HepG2 (cell line): ENCODE measurements around the gene LPXN. TPM values are rescaled to one million over a fixed set of nuclear protein-coding genes. Genes with fewer than 3 reads are reported as not detected.

Source experiments
- ATAC-seq: fragments of 200-7000 bp; cut with Tn5 transposase; 3 replicates; pipeline ENCODE4 v1.9.1; 2020; ENCODE audit warnings: mild to moderate bottlenecking, moderate library complexity
- BruUV-seq: library from RNA; stranded (reverse); fragments of 400-500 nt; replicated peaks from 2 replicates; lab custom pipeline; 2021; lab: Mats Ljungman, UMichigan
- CTCF ChIA-PET: fragments of 300-600 bp; formaldehyde crosslinking; extraction: SDS; loops from one replicate; lab custom pipeline; 2021; ENCODE audit warnings: low total read pairs, inconsistent platforms, low intra/inter-chr PET ratio; lab: Yijun Ruan, JAX
- POLR2A ChIA-PET: fragments of 350-600 bp; sonication (Branson Sonifier 250); formaldehyde crosslinking; loops from one replicate; lab custom pipeline; 2020; ENCODE audit warnings: antibody characterized with exemption, inconsistent platforms; lab: Yijun Ruan, JAX
- DNase-seq: peaks from one replicate; pipeline ENCODE4 v3.0.0-alpha.2; 2015; ENCODE audit warnings: low spot score
- FAIRE-seq: peaks from 3 replicates; lab custom pipeline; 2011; peaks lifted over from hg19 to GRCh38; lab: Jason Lieb, UNC
- H2AFZ ChIP-seq: one replicate; pipeline ENCODE4 v1.6.1; 2011; ENCODE audit warnings: low read length, inconsistent platforms
- H3K27ac ChIP-seq: fragments of 300-600 bp; 3 replicates; pipeline ENCODE4 v1.8.0; 2011; ENCODE audit warnings: mixed run types, mild to moderate bottlenecking, mixed read lengths, low read length, inconsistent platforms; ENCODE audit not compliant: insufficient read depth; ENCODE audit errors: extremely low read length
- H3K27me3 ChIP-seq, 2 experiments: fragments of 200-600 bp in 1 of 2; 2 replicates in 1 of 2; 3 replicates in 1 of 2; pipeline versions ENCODE4 v1.6.0 to v1.8.0; 2011; ENCODE audit warnings: low read length in 2 of 2, mild to moderate bottlenecking in 2 of 2, moderate library complexity in 2 of 2, inconsistent platforms in 1 of 2; ENCODE audit not compliant: insufficient read depth in 2 of 2, control insufficient read depth in 1 of 2
- H3K36me3 ChIP-seq, 2 experiments: fragments of 200-600 bp in 1 of 2; replicated peaks in 1 of 2; 2 replicates in 1 of 2; 3 replicates in 1 of 2; pipeline versions ENCODE4 v1.5.1 to v1.8.0; 2011; ENCODE audit warnings: low read length in 2 of 2, inconsistent platforms in 1 of 2; ENCODE audit not compliant: insufficient read depth in 2 of 2, control insufficient read depth in 1 of 2
- H3K4me1 ChIP-seq: 2 replicates; pipeline ENCODE4 v1.5.1; 2012; ENCODE audit warnings: low read length, inconsistent platforms; ENCODE audit not compliant: insufficient read depth
- H3K4me2 ChIP-seq: 2 replicates; pipeline ENCODE4 v1.6.0; 2011; ENCODE audit warnings: low read depth, low read length, inconsistent platforms
- H3K4me3 ChIP-seq, 3 experiments: fragments of 200-600 bp in 1 of 3; sonication (generic), shearing (Covaris generic) in 1 of 3; replicated peaks in 1 of 3; 2 replicates each; pipeline ENCODE4 v1.5.1; 2011 to 2016; ENCODE audit warnings: low read length in 3 of 3, inconsistent platforms in 2 of 3, low read depth in 2 of 3, mild to moderate bottlenecking in 2 of 3, control low read depth in 1 of 3, mixed read lengths in 1 of 3; ENCODE audit not compliant: insufficient read depth in 1 of 3
- H3K79me2 ChIP-seq: one replicate; pipeline ENCODE4 v1.6.1; 2011; ENCODE audit warnings: low read length, inconsistent platforms; ENCODE audit not compliant: insufficient read depth
- H3K9ac ChIP-seq: 2 replicates; pipeline ENCODE4 v1.6.0; 2011; ENCODE audit warnings: mild to moderate bottlenecking, low read depth, low read length, inconsistent platforms; ENCODE audit not compliant: insufficient read depth
- H3K9me3 ChIP-seq: 2 replicates; pipeline ENCODE4 v1.5.1; 2012; ENCODE audit warnings: mild to moderate bottlenecking, low read length
- H4K20me1 ChIP-seq: 2 replicates; pipeline ENCODE4 v1.6.0; 2011; ENCODE audit warnings: inconsistent platforms, mild to moderate bottlenecking, low read length, moderate library complexity; ENCODE audit not compliant: insufficient read depth
- BCL6 ChIP-seq: IDR thresholded peaks from 2 replicates; pipeline ENCODE4 v1.6.1; 2016; ENCODE audit warnings: missing genetic modification reagents, missing compliant biosample characterization
- ELF1 ChIP-seq: sonication (generic); formaldehyde crosslinking; IDR thresholded peaks from 2 replicates; pipeline ENCODE4 v1.4.0; 2020; ENCODE audit warnings: missing genetic modification reagents
- EP300 ChIP-seq, 3 experiments: sonication (generic) in 1 of 3; formaldehyde crosslinking in 1 of 3; IDR thresholded peaks; 2 replicates each; pipeline versions ENCODE4 v1.5.1 to v1.6.1; 2011 to 2020; ENCODE audit warnings: low read depth in 2 of 3, low read length in 2 of 3, borderline replicate concordance in 1 of 3, improper control_type of control experiment in 1 of 3, mild to moderate bottlenecking in 1 of 3, missing genetic modification reagents in 1 of 3, moderate library complexity in 1 of 3
- FOXP1 ChIP-seq, 2 experiments: fragments of 450-650 bp in 1 of 2; IDR thresholded peaks; 2 replicates each; pipeline ENCODE4 v1.6.1; 2017 to 2018; ENCODE audit warnings: antibody characterized with exemption in 1 of 2
- GTF3A ChIP-seq: sonication (generic); formaldehyde crosslinking; conservative IDR thresholded peaks from 2 replicates; pipeline ENCODE4 v1.4.0; 2020; ENCODE audit warnings: mild to moderate bottlenecking, missing genetic modification reagents
- HDAC2 ChIP-seq: sonication (generic); formaldehyde crosslinking; IDR thresholded peaks from 2 replicates; pipeline ENCODE4 v1.4.0; 2020; ENCODE audit warnings: missing genetic modification reagents
- HOMEZ ChIP-seq: IDR thresholded peaks from 2 replicates; pipeline ENCODE4 v1.6.1; 2016; ENCODE audit warnings: low read depth
- NBN ChIP-seq: fragments of 450-650 bp; conservative IDR thresholded peaks from 2 replicates; pipeline ENCODE4 v1.6.1; 2017
- NR2C2 ChIP-seq: sonication (generic); formaldehyde crosslinking; IDR thresholded peaks from 2 replicates; pipeline ENCODE4 v1.4.0; 2020; ENCODE audit warnings: missing genetic modification reagents, mild to moderate bottlenecking, moderate library complexity, borderline replicate concordance
- SOX13 ChIP-seq, 3 experiments: fragments of 450-650 bp in 1 of 3; sonication (generic) in 1 of 3; formaldehyde crosslinking in 1 of 3; IDR thresholded peaks in 2 of 3; conservative IDR thresholded peaks in 1 of 3; 2 replicates each; pipeline versions ENCODE4 v1.5.0 to v1.6.1; 2016 to 2020; ENCODE audit warnings: antibody characterized with exemption in 1 of 3, mild to moderate bottlenecking in 1 of 3, missing compliant biosample characterization in 1 of 3, missing genetic modification reagents in 1 of 3, moderate library complexity in 1 of 3
- TCF7 ChIP-seq: sonication (generic); IDR thresholded peaks from 2 replicates; pipeline ENCODE4 v1.6.1; 2016; ENCODE audit warnings: antibody characterized with exemption, low read depth
- ZNF138 ChIP-seq: sonication (generic); formaldehyde crosslinking; IDR thresholded peaks from 2 replicates; pipeline ENCODE4 v1.5.0; 2020; ENCODE audit warnings: mild to moderate bottlenecking, low read depth, missing genetic modification reagents
- ZNF383 ChIP-seq: sonication (generic); formaldehyde crosslinking; IDR thresholded peaks from 2 replicates; pipeline ENCODE4 v1.4.0; 2020; ENCODE audit warnings: missing genetic modification reagents, mild to moderate bottlenecking, borderline replicate concordance
- ZNF609 ChIP-seq: sonication (generic); formaldehyde crosslinking; IDR thresholded peaks from 2 replicates; pipeline ENCODE4 v1.4.0; 2020; ENCODE audit warnings: mild to moderate bottlenecking, missing genetic modification reagents, borderline replicate concordance
- ZNF746 ChIP-seq: sonication (generic); formaldehyde crosslinking; IDR thresholded peaks from 2 replicates; pipeline ENCODE4 v1.8.0; 2022; ENCODE audit warnings: mild to moderate bottlenecking, missing genetic modification reagents
- ZNF780A ChIP-seq: sonication (generic); formaldehyde crosslinking; IDR thresholded peaks from 2 replicates; pipeline ENCODE4 v1.8.0; 2022; ENCODE audit warnings: mild to moderate bottlenecking, missing genetic modification reagents, moderate library complexity
- in situ Hi-C: cut with HindIII; loops from 2 replicates; pipeline ENCODE4 v1.10.0; 2017; ENCODE audit warnings: low pct_unique_long_range_greater_than_20kb; ENCODE audit not compliant: extremely low pct_ligation_motif_present
- intact Hi-C: fragments of 100-400 bp; cut with micrococcal nuclease; formaldehyde crosslinking; loops from one replicate; pipeline ENCODE4 v1.10.0; 2022; ENCODE audit not compliant: unreplicated experiment
- polyA plus RNA-seq, 8 experiments: library from polyadenylated mRNA; depleted of rRNA in 3 of 8; stranded (reverse) in 7 of 8; unstranded in 1 of 8; fragments of >200 nt; fragmentation: Illumina TruSeq in 4 of 8; extraction: Trizol in 4 of 8; gene quantifications; 2 replicates each; pipeline versions ENCODE4 v1.2.1 to v1.2.3, GENCODE V29; 2011 to 2016; ENCODE audit warnings: low read depth in 4 of 8, missing spikeins in 1 of 8, mixed read lengths in 1 of 8; ENCODE audit not compliant: insufficient read depth in 1 of 8
- total RNA-seq, 5 experiments: library from RNA; depleted of rRNA; stranded (reverse); fragments of >200 nt; fragmentation: Illumina TruSeq; extraction: Trizol; gene quantifications; 2 replicates each; pipeline ENCODE4 v1.2.3, GENCODE V29; 2016; ENCODE audit warnings: low read depth in 1 of 5

Gene LPXN
- total and polyA plus RNA-seq, 2 of the 13 experiments (the other 11 are each of a cell fraction or from before 2014, with no cell fraction given), result 1.7 to 3.5 TPM

- TF ChIP-seq ZNF609 (CRISPR knock-in tag), result no peak
- TF ChIP-seq ELF1 (CRISPR knock-in tag), result no peak
- TF ChIP-seq ZNF383 (CRISPR knock-in tag), result no peak
- no peak for TF ChIP-seq ZNF780A (CRISPR knock-in tag)
- TF ChIP-seq NBN, result no peak
- TF ChIP-seq GTF3A, result no peak
Measured at GRCh38 chr11:58564231-58564630, 11.4 kb downstream of the LPXN start (continued).

DNA sequence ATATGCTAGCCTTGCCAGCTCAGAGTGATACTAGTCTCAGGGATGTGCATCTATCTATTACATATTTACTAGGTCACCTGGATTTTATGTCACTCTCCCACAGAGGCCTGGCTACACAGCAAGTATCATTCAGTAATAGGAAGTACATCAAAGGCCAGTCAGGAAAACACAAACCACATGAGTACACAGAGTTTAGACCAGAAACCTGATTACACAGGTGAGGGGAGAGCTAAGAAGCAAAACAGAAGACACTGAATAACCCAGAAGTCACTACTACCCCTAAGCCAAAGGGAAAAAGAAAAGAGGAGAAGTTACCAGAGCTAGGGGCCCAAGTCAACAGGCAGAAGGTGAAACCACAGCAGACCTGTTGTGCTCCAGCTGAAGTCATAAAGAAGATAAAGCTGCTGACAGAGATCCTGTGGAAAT lies 13.3 kb downstream of the LPXN start:
- no peak overlapping the region for H2AFZ ChIP-seq
- no peaks in the 10 kb centered on the region for H3K27me3 ChIP-seq
- peak overlapping the region; percentile 23; the same call in 1 of the 2 replicates for H3K9ac ChIP-seq
- FAIRE-seq, result no peak
- peak; percentile 47 for DNase-seq
- H3K27ac ChIP-seq, result peak overlapping the region; percentile 66
- in situ Hi-C loops, result loop anchor here (10.0 kb wide), 1 partner anchor 62 kb away; the partner anchor contains the start of gene CNTF
- no TSS peak for BruUV-seq
- no peaks in the 10 kb centered on the region for H3K79me2 ChIP-seq
- ATAC-seq, result peak; percentile 78
- ChIA-PET CTCF (no interaction called here), POLR2A (interaction anchor here (3.2 kb wide), 1 partner anchor 15 kb away, joined by 18 read pairs; the partner anchor contains the start of gene LPXN)
- H3K36me3 ChIP-seq, result no peaks in the 10 kb centered on the region
- H3K4me1 ChIP-seq, result peaks cover 32% of the 10 kb centered on the region
- H4K20me1 ChIP-seq, result no peaks in the 10 kb centered on the region
- H3K4me3 ChIP-seq, result no peak overlapping the region; a peak in 1 of 6 replicates
- intact Hi-C loops, result no loop called here
- H3K4me2 ChIP-seq, result peak overlapping the region; percentile 56
- H3K9me3 ChIP-seq, result no peaks in the 10 kb centered on the region
- peak; percentile 76 for TF ChIP-seq BCL6 (CRISPR knock-in tag)
- TF ChIP-seq HDAC2 (CRISPR knock-in tag), result peak; percentile 49; the same call in 1 of the 2 replicates
- no peak for TF ChIP-seq NR2C2 (CRISPR knock-in tag)
- TF ChIP-seq EP300 (IDR thresholded peaks at IDR 0.05; ENCODE audit: low read depth in 2 of 2, low read length in 2 of 2), result peak in 1 of 2 experiments; percentile 23; a peak in 1 of 4 replicates
- no peak for TF ChIP-seq EP300 (CRISPR knock-in tag; IDR thresholded peaks at IDR 0.05; ENCODE audit: borderline replicate concordance)
- TF ChIP-seq TCF7, result peak; percentile 72
- TF ChIP-seq ZNF746, result no peak
- TF ChIP-seq HOMEZ (CRISPR knock-in tag), result 0 out of 2 replicates have a peak, but pooled peaks have one; percentile 9
- TF ChIP-seq ZNF138, result no peak
- TF ChIP-seq SOX13 (IDR thresholded peaks at IDR 0.05), result no peak
- TF ChIP-seq SOX13 (CRISPR knock-in tag; conservative IDR thresholded peaks at IDR 0.05 in 1 of 2, IDR thresholded peaks at IDR 0.05 in 1 of 2), result peak in 1 of 2 experiments; percentile 52; a peak in 1 of 4 replicates
- no peak for TF ChIP-seq FOXP1 (IDR thresholded peaks at IDR 0.05)
- peak; percentile 58 for TF ChIP-seq FOXP1 (CRISPR knock-in tag; IDR thresholded peaks at IDR 0.05)
